HK-2 (cell line): ENCODE data around the gene STX18.

Experiments used
- DNase-seq: peaks from one replicate; pipeline ENCODE4 v3.0.0-alpha.2; 2018; ENCODE audit not compliant: unreplicated experiment

STX18 gene

DNA sequence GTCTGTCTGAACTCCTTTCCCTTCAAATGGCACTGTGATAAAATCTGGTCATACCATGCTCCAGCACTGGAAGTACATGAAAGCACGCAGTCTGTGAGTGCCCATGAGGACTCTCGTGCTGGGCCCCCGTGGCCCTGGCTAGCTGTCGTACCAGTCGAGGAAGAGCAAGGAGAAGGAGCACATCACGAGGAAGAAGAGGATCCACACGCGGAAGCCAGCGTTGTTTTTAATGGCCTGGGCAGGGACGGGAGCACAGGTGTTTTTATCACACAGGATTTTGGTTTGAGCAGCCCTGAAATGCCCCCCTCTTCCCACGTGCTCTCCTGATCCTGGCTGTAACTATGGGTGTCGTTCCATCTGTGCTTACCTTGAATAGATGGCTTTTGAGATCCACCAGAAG lies 122.0 kb downstream of the STX18 start:
- no peak for DNase-seq

DNA sequence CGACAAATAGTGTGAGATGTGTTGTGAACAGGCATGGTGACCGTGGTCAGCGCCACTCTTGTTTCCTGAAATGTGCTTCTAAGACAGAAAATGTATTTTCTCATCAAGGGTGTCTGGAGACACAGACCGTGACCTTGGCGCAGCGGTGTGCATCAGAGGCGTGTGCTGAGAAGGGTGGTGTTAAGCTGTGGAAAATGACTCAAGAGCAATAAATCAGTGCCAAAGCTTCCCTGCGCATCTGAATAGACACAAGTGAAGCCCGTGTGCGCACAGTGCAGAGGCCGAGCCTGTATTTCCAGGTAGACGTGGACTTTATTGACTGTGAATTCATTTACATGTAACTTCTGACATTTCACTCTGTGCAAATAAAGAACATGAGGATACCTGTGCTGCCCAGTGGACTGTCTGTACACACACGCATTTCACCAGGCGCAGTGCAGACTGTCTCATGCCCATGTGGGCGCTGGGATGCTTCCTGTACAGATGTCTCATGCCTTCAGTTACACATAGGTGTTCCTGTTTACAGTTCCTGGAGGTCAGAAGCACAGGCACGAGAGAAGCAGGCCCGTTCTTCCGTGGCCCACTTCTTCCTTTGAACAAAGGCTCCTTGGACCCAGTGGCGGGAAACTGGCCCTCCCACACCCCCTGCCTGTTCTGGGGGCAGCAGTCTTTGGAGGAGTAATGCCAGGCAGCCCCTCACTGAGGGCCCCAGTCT lies 123.0 kb downstream of the STX18 start:
- no peak for DNase-seq

DNA sequence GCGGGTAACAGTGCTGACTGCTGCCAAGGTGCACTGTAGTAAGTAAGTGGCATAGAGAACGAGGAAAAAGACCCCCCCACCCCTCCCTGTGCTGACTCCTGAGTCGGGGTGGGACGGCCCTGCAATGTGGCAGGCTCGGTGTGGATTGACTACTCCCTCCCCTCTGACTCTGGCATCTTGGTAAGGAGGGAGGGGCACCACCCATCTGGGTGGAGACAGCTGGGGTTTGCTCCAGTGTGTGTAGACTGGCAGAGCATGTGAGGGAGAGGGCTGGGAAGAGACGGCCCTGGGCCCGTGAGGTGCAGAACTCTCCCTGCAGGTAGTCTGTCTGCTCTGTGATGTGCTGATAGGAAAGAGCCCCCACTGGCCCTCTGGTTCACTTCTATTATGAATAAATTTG lies 124.0 kb downstream of the STX18 start:
- no peak for DNase-seq

GRCh38 chr4:4416981-4417380 lies 124.9 kb downstream of the STX18 start:
- no peak for DNase-seq

DNA sequence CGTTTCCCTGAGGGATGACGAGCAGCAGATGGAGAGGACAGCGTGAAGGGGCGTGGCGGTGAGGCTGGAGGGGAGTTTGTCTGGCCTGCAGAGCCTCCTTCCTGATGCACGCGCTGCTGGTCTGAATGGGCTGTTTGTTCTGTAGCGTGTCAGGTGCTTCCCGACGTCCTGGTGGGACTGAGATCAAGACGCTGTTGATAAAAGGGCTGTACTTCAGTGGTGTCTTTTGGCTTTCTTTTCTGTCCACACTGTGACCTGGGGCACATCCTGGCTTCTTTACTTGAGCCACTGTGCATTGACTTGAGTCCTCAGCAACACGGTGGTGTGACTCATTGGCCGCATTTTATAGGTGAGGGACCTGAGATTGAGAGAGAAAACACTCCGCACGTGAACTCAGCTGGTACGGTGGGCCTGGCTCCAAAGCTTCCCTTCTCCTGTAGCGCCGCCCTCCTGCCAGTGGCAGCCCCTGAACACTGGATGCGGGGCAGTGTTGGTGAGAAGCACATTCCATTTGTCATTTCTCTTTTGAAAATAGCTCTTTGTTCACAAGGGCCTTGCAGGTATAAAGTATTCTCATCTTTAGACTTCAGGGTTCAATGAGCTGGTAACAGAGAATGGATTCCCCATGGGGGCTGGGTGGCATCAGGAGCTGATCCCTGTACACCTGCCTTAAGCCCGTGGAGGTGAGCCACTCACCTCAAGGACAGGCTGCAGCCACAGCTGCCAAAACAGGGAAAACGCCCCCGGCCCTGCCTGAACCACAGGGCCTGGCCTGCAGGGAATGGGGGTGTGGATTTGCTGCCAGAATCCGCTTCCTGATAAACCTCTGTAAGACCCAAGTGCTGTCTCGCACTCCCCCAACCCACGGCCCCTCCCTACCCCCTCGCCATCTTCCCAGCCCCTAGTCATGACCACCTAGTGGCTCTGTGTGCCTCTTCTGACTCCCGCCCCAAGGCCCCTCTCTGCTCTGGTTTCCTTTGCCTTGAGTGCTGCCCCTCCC lies 125.7 kb downstream of the STX18 start:
- DNase-seq = no peak

DNA sequence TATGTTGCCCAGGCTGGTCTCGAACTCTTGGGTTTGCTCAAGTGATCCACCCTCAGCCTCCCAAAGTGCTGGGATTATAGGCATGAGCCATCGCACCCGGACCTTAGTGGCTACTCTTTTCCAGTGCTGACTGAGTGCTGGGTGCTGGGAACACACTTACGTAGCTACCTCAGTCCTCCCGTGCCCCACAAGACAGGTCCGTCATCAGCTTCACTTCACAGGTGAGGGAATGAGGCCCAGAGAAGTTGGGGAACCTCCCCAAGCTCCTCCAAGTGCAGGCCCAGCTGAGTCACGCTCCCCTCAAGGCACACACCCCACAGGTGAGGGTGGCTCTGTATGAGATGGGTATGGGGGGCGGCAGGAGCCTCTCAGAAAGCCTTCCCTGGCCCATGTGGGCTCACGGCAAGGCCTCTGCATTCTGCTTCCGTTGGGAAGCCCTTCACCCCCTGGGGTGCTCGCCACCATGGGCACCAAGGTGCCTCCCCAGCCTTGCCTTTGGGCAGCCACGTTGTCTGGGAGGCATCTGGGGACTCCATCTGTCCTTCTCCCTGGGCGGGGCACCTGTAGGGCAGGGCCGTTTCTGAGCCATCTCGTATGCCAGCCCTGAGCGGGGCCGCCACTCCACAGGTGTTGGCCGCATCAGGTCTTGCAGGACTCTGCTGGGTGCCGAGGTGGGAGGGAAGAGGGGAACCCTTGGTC lies 126.6 kb downstream of the STX18 start:
- no peak for DNase-seq

GRCh38 chr4:4413806-4414205 lies 128.0 kb downstream of the STX18 start:
- no peak for DNase-seq

- no peak for DNase-seq
Measured at GRCh38 chr4:4413373-4413725, 128.5 kb downstream of the STX18 start.

DNA sequence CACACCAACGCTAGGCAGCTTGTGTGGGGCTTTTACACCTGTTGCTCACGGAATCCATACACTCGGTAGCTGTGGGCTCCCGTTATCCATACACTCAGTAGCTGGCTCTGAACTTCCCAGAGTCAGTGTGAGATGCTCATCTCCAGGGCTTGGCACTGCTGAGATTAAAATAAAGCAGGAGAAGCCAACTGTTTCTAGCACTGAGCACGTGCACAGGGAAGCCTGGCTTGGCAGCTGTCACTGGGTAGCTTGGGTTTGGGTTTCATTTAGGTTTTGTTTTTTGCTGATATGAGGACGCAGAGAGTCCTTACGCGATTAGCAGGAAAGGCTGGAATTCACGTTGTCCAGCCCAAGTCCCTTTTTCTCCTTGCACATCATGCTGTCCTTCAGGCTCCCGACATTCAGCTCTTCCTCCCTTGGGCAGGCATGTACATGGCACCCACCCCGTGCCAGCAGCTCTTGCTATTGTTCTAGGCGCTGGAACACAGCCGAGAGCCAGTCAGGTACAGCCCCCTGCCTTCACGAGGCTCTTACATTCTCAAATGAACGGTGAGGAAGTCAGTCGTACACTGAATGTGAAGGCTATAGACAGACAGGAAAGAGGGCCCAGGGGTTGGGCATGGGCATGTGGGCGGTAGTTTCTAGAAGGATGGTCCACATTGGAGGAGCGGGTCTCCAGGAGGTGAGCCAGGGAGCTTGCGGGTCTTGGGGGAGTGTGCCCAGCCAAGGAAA lies 129.0 kb downstream of the STX18 start:
- no peak for DNase-seq

GRCh38 chr4:4411906-4412305 lies 129.9 kb downstream of the STX18 start:
- no peak for DNase-seq

DNA sequence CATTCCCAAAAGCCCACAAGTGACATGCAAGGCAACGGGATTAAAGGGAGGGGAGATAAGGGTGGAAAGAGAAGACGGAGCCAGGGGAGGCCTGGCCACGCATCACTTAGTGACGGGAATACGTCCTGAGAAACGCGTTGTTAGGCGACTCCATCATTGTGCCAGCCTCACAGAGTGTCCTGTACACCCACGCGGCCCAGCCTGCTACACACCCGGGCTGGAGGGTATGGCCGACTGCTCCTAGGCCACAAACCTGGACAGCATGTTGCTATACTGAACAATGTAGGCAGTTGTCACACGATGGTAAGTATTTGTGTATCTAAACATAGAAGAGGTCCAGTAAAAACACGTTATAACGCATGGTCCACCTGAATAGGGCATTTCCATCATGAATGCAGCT lies 131.6 kb downstream of the STX18 start:
- no peak for DNase-seq

DNA sequence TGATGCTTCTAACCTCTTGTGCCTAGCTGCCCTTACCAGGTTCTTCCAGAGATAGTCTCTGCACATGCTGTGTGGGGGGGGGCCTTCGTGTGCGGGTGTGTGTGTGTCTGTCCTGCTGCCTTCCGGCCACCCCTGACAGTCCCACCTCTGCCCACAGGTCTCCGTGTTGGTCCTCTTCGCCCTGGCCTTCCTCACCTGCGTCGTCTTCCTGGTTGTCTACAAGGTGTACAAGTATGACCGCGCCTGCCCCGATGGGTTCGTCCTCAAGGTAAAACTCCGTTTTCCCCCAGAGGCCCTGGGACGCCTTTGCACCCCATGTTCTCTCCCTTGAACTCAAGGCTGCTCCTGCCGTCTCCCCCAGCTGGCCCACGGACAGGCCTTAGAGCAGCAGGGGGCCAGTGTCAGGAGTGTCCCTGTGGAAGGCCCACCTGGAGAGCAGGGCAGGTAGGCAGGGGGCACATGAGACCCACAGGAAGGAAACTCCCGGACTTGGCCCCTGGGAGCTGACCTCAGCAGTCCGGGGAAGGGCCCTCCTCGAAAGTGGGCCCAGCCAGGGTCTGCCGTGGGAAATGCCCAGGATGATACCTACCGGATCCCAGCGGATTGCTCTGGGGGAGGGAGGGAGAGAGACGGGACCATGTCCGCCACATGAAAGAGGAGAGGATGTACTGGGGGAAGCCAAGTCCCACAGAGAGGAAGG lies 132.3 kb downstream of the STX18 start:
- DNase-seq = no peak

DNA sequence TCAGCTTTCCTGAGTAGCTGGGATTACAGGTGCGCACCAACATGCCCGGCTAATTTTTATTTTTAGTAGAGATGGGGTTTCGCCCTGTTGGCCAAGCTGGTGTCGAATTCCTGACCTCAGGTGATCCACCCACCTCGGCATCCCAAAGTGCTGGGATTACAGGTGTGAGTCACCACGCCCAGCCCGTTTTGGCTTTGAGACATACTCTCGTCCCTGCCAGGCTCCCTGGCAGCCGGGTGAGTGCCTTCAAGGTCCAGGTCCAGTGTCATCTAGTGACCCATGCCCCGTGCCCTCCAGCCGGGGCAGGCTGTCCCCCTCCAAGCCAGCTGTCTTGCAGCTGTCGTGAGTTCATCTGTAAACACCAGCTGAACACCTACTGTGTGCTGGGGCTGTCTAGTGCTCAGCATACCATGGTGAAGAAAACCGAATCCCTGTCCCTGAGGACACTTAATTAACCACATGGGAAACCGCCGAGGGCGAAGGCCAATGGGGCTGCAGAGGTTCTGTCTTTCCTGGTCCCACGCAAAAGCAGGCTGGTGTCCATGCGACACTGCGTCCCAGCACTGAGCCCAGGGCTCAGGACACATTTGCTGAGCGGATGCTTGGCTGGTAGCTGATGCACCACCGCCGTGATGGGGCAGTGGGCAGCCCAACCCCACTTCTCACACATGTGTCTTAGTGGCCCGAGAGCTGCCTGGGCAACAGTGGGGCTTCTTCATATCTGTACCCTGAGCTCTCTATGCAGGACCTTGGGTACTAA lies 133.1 kb downstream of the STX18 start:
- no peak for DNase-seq

DNA sequence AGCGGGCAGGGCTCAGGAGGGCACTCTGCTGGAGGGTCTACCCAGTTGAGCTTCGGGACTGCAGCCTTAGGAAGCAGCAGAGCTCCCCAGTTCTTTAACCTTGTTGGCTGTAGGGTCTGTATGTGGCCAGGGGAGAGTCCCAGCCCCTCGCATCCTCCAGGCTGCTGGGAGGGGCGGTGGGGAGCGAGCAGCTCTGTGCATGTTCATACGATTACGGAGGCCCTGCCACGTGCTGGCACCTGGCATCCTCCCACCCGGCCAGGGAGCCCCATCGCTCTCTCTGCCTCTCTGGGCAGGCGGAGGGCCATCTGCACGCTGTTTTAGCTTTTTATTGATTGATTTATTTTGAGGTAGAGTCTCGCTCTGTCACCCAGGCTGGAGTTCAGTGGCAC lies 133.7 kb downstream of the STX18 start:
- DNase-seq = no peak

DNA sequence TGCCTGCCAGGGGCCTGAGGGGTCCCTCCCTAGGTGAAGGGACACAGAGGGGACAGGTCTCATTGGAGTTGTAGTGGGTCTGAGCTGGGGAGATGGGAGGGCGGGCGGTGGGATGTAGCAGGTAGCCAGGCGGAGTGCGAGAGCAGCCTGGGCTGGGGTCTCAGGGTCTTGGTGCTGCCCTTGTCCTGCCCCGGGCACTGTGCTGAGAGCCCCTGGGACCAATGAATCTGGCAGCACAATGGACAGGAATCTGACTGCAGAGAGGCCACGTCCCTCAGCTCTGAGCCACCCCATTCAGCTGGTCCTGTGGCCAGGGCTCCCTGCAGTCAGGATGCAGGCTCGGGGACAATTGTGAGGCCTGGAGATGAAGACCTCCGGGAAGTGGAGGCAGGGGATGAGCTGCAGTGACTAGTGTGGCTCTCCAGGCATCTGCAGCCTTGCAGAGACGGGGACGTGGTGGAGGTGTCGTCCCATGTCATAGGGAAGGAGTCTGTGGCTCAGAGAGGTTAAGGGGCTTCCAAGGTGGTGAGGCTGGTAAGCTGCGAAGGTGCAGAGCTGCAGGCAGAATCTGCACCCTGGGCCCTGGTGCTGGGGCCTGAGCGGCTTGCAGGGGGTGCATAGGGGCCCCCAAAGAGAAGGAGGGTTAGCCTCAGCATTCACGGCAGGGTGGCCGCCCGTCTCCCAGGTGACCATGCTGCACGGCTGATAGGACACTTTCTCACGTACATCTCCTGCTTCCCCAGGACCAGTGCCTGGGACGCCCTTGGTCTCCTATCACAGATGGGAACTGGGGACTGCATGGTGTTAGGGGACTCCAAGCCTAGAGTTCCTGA lies 134.3 kb downstream of the STX18 start:
- DNase-seq = no peak

DNA sequence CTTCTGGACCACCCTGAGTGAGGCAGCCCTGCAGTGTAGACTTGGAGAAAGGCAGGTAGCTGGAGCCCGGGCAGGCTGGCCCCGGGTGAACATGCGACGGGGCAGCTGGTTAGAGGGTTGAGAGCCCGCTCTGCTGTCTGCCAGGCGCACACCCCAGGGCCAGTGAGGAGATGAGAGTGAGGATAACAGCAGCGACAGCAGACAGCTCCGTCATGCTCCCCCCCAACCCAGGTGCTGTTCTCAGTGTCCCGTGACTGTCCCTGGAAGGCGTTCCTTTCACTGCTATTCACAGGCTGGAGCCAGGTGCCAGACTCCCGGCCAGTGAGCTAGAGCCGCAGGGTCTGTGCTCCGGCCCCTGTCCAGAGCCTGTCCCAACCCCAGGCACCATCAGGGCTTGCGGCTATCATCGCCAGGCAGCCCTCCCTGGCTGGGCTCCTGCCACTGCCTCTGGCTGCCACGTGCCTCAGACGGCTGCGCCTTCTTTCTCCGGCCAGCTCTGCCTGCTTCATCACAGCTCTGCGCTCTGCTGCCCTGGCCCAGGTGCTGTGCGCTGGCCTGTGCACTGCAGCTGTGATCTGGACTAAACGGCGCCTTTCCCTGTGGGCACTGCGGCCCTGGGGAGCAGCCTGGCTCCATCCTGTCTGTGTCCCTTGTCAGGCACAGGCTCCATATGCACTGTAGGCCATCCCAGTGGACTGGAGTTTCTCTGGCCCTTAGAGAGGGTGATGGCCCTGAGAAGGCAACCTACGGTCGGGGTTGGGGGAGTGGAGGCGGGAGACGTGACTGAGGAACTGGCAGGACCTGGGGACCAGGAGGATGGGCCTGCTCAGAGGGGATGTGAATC lies 135.2 kb downstream of the STX18 start:
- no peak for DNase-seq

DNA sequence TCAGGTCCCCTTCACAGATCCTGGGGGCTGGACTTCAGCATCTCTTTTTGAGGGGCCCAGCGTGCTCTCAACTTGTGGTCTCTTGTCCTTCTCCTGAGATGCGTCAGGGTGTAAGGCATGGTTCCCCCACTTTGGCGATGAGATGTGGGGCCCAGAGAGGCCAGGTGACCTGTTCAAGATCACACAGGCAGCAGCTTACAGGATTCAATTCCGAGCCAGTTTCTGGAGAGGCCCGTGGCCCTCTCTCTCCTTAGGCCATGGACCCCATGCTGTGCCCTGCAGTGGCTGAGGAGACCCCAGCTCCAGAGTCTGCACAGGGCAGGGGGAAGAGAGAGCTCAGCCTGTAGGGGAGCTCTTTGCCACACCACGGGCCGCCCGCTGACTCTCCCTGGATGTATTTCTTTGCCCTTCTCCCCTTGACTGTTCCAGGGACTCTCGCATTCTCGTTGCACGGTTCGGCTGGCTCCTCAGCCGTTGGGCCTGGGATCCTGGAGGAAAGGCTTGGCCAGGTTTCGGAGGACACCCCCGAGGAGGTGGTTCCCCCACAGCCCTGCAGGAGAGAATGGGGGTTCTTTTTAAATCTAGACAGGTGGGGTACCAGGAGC lies 136.4 kb downstream of the STX18 start:
- DNase-seq = no peak

- DNase-seq = no peak
Measured at GRCh38 chr4:4402966-4403365, 138.9 kb downstream of the STX18 start.
